GM12873 (cell line): ENCODE data around the gene RAB35.

Source experiments
- CTCF ChIP-seq: IDR thresholded peaks from 2 replicates; pipeline ENCODE4 v1.5.1; 2012; ENCODE audit warnings: low read depth, mild to moderate bottlenecking, moderate library complexity, low read length, control low read depth; ENCODE audit not compliant: insufficient read depth; ENCODE audit errors: missing control alignments

Gene RAB35

DNA sequence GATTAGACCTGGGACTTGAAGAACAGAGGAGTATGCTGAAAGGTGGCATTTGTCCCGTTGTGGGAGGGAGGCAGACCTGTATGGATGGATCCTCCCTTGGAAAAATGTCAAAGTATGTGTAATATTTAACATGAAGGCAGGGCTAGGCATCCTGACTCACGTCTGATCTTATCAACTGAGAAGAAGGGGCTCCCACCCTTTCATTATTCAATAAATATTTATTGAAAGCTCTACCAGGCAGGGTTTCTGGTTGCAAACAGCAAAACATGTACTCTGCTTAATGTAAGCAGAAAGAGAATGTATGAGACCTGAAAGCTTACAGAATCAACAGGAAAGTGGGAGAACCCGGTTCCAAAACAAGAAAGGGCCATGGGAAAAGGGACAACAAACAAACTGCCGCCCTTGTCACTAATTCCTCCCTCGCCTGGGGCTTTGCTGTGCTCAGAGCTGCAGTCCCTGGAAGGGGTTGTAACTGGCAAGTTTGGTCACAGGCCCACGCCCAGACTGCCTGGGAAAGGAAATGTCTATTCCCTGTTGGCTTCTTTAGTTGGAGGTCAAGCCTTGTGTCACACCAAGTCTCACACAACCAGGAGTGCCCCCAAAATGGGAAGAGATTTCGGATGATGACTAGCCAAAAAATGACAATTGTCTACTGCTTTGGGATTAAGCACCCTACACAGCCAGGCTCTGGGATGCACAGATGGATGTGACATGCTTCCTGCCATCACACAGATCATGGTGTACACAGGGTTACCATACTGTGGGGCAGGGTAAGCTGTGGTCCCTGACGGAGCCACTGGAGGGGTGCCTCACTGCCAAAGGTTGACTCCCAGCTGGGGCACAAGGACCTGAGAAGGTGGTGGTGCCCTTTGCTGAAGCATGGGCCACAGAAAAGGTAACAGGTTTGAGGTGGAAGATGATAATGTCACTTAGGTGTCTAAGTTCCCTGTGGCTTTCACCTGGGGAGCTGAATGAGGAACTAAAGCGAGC, 36.8 kb downstream of the RAB35 start:
- TF ChIP-seq CTCF = no peak

- TF ChIP-seq CTCF = no peak
Observed at GRCh38 chr12:120078868-120079267, 37.7 kb downstream of the RAB35 start.

GRCh38 chr12:120077260-120077659, 39.3 kb downstream of the RAB35 start:
- TF ChIP-seq CTCF = no peak

DNA sequence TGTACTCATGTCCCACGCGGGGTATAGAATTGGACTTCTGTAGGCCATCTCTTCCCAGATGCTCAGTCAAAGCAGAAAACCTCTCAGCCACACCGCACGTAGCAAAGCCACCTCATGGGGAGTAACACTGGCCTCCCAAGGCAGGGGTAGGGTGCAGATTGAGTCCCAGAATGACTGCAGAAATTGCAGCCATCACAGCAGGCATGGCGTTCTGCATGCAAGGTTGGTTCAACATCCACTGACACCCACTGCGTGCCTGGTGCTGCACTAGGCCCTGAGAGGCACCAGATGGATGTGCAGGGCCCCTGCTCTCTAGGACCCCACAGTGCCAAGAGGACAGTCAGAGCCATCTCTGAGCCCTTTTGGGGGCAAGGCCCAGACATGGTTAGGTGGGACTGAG, 39.9 kb downstream of the RAB35 start:
- TF ChIP-seq CTCF = no peak

DNA sequence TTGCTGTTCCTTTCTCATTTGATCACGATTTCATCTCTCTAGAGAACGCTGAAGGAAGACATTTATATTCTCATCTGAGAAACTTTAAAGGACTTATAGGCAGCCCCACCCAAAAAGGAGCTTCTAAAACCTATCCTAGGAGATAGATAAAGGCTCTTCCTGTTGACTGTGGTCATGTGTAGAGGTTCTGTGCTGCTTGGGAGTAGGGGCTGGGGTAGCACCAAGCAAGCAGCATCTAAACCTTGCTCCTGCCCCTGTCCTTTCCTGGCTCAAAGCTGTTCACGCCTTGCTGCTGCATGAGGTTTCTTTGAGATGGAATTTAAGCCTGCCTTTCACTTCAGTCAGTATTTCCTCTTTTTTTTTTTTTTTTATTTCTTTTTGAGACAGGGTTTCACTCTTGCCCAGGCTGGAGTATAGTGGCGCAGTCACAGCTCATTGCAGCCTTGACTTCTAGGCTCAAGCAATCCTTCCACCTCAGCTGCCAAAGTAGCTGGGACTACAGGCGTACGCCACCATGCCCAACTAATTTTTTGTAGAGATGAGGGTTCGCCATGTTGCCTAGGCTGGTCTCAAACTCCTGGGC, 41.4 kb downstream of the RAB35 start:
- TF ChIP-seq CTCF = no peak

GRCh38 chr12:120072472-120073249, 43.9 kb downstream of the RAB35 start:
- TF ChIP-seq CTCF = no peak
